DMS79 (cell line): Measurements from ENCODE around the gene DGCR6L.
"Not testable (repeated sequence)": the region's sequence is repeated elsewhere in the genome, so short reads cannot be mapped to it uniquely, and the experiment has no call there.

Experiments
- DNase-seq: peaks from one replicate; lab custom pipeline; 2025; lab: John Stamatoyannopoulos, UW

DGCR6L gene

GRCh38 chr22:20291604-20292063 is 28.2 kb downstream of the DGCR6L start:
- no peak for DNase-seq

GRCh38 chr22:20291249-20291586 is 28.6 kb downstream of the DGCR6L start:
- no peak for DNase-seq

GRCh38 chr22:20290578-20291248 is 29.1 kb downstream of the DGCR6L start:
- no peak for DNase-seq

GRCh38 chr22:20290045-20290392 is 29.8 kb downstream of the DGCR6L start:
- DNase-seq = no peak

GRCh38 chr22:20289182-20290044 is 30.4 kb downstream of the DGCR6L start:
- DNase-seq = not testable (repeated sequence)

GRCh38 chr22:20286784-20287423 is 33.0 kb downstream of the DGCR6L start:
- not testable (repeated sequence) for DNase-seq

- DNase-seq = not testable (repeated sequence)
These were observed 33.6 kb downstream of the DGCR6L start for GRCh38 chr22:20286312-20286660.

- not testable (repeated sequence) for DNase-seq
These were observed 34.2 kb downstream of the DGCR6L start for GRCh38 chr22:20285473-20286311.

GRCh38 chr22:20284471-20285086 is 35.3 kb downstream of the DGCR6L start:
- no peak for DNase-seq

GRCh38 chr22:20283674-20284066 is 36.2 kb downstream of the DGCR6L start:
- DNase-seq = no peak

GRCh38 chr22:20282901-20283673 is 36.8 kb downstream of the DGCR6L start:
- no peak for DNase-seq

- no peak for DNase-seq
These were observed 38.0 kb downstream of the DGCR6L start for GRCh38 chr22:20281891-20282290.

- DNase-seq = not testable (repeated sequence)
These were observed 38.4 kb downstream of the DGCR6L start for GRCh38 chr22:20281473-20281872.

GRCh38 chr22:20280866-20281265 is 39.0 kb downstream of the DGCR6L start:
- no peak for DNase-seq

GRCh38 chr22:20280163-20280562 is 39.7 kb downstream of the DGCR6L start:
- not testable (repeated sequence) for DNase-seq

- no peak for DNase-seq
These were observed 40.2 kb downstream of the DGCR6L start for GRCh38 chr22:20279662-20280134.

- not testable (repeated sequence) for DNase-seq
These were observed 41.0 kb downstream of the DGCR6L start for GRCh38 chr22:20278726-20279490.

- not testable (repeated sequence) for DNase-seq
These were observed 41.8 kb downstream of the DGCR6L start for GRCh38 chr22:20277936-20278635.

GRCh38 chr22:20276468-20276867 is 43.4 kb downstream of the DGCR6L start:
- no peak for DNase-seq
